Fibroblast of skin of right quadriceps (primary cell): ENCODE measurements around the gene TSPAN15.

Experiments used
- DNase-seq: peaks from one replicate; pipeline ENCODE4 v3.0.0-alpha.2; 2013

Gene TSPAN15

GRCh38 chr10:69418052-69418752 lies 33.1 kb upstream of the TSPAN15 start:
- DNase-seq: no peak

DNA sequence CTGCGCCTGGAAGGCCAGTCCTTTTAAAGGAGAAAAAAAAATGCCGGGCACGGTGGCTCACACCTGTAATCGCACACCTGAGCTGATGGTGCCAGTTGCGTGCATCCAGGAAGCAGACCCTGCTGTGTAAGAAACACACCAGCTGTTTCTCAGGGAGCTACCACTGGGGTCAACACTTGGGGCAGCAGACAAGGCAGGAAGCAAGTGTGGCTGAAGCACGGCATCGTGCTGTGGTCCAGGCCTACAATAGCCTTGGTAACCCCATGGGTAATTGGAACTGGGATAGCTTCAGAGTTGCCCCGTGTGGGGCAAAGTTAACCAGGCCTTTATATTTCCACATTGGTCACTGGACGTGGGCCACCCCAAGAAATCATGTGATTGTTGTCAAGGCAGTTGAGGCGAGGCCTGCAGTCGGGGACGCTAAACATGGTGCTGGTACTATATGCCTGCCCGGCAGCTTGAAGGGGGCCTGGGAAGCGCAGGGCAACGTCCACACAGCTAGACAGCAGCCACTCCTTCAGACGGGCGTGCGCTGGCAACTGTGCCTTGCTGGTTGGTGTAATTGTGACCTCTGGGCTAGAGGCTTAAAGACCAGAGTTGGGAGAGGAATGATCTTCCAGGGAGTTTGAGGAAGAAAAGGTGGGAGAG lies 32.0 kb upstream of the TSPAN15 start:
- DNase-seq: no peak

DNA sequence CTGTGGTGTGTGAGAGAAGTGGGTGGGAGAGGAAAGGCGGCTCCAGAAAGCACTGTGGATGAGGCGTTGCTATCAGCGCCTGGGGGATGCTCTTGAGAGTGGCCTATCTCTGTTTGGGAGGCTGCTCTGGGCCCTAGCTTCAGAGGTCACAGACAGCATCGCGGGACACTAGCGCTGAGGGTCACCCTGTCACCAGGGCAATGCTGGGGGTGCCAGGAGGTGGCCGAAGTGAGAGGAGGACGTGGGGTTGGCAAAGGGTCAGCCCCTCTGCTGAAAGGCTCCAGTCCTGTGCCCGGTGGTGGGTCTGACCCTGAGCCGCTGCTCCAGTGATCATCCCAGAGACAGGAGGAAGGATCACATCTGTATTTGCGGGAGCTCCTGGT lies 31.5 kb upstream of the TSPAN15 start:
- DNase-seq: no peak

- no peak for DNase-seq
Observed at GRCh38 chr10:69421611-69422308, 29.5 kb upstream of the TSPAN15 start.

- no peak for DNase-seq
Observed at GRCh38 chr10:69422676-69423075, 28.6 kb upstream of the TSPAN15 start.

- DNase-seq: no peak
Observed at GRCh38 chr10:69425041-69425440, 26.2 kb upstream of the TSPAN15 start.

DNA sequence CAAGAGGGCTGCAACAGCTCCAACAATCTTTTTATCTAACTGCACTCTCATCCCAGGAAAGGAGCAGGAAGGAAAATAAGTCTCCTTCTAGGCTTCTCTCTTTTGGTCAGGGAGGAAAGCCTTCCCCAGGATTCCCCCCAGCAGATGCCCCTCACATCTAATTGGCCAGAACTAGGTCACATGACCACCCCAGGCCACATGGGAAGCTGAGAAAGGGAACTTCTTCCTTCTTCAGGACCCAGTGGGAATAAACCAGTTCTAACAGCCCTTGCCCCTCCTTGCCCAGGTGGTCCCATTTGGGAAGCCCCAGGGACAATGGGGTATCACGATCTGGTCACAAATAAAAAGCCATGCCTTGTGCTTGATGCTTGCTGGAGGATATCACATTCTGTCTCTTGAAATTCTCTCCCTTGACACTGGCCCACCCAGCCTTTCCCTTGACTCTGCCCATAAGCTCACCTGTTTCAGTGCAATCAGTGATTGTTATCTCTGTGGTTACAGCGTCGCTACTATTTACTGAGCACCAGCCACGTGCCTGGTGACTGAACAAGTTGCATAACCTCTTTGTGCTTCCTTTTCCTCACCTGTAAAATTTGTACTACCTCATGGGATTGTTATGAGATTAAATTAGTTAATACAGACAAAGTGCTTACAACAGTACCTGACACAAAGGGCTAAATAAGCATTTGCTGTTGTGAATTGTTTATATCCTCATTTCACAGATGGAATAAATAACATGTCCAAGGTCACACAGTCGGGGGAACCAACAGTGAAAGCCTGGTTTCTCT lies 25.6 kb upstream of the TSPAN15 start:
- DNase-seq: no peak

- no peak for DNase-seq
Observed at GRCh38 chr10:69426376-69426727, 24.9 kb upstream of the TSPAN15 start.

DNA sequence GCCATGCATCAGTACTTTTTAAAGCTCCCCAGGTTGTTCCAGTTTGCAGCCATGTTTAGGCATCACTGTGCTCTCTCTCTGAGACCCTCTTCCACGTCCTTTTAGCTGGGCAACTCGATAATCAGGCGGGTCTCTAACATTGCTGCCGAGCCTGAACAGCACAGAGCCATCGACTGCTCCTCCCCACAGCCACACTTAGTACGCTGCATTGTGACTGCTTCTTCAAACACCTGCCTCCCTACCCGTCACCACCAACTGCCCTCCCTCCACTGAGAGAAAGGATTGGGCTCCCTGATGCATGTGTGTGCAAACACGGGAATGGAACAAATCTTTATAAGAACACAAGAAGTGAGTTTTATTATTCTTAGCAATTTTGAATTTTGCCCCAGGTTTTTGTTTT lies 23.1 kb upstream of the TSPAN15 start:
- no peak for DNase-seq

DNA sequence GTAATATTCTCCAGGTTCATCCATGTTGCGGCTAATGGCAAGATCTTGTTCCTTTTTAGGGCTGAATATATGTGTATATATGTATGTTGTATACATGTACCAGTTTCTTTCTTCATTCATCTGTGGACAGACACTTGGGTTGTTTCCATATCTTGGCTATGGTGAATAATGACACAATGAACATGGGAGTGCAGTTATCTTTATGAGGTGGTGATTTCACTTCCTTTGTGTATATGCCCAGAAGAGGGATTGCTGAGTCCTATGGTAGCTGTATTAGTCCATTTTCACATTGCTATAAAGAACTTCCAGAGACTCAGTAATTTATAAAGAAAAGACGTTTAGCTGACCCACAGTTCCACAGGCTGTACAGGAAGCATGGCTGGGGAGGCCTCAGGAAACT lies 17.1 kb upstream of the TSPAN15 start:
- no peak for DNase-seq

DNA sequence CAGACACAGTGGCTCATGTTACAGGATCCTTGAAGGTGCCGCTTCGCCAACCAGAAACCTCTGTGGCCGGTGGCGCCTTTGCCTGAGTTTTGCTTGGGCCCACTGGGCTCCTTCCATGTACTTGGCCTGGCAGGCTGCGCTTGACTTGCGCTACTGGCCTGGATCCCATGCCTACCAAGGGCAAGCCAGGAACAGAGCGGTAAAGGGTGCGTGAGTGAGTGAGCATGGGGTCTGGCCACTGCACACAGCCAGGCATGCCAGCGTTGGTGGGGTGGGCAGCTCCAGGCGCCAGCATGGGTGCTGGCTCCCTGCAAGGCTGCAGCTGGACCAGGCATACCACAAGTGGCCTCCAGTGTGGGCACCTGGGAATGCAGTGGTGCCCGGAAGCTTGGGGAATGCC lies 16.3 kb upstream of the TSPAN15 start:
- no peak for DNase-seq

- DNase-seq: no peak
Observed at GRCh38 chr10:69435966-69436520, 15.2 kb upstream of the TSPAN15 start.

- DNase-seq: no peak
Observed at GRCh38 chr10:69437321-69438259, 13.7 kb upstream of the TSPAN15 start.

DNA sequence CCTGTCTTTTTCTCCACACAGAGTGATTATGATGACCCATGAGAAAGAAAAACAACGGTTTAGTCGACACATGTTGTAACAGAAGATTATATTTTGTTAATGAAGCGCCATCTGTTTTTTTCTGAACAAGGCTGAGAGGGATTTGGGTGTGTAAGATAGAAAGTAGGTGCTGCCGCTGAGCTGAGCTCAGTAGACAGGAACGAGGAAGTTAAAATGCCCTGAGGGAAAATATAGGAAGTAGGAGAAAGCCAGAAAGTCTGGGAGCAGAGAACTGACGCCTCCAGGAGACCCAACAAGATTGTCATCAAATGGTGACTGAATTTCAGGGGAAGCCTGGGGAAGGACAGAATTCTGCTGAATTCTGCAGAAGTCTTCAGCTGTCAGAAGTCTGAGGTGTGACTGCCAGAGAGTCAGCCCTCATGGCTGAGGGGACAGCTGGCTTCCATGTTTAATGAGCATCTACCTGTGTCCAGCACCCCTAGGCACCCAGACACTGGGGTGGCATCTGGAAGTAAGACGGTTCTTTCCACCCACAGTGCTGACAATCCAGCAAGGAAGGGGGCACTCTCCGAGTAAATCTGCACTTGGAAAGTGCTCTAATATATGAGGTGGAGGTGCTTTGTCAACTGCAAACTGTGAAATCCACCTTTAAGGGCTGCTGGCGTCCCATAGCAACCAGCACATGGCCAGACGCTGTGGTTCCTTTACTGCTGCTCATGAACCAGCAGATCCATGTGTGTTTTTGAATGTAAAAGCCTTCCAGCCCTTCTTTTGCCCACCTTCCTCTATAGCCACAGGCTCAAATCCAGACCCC lies 12.5 kb upstream of the TSPAN15 start:
- peak; percentile 44 for DNase-seq

- no peak for DNase-seq
Observed at GRCh38 chr10:69439350-69439739, 11.9 kb upstream of the TSPAN15 start.

- DNase-seq: peak; percentile 47
Observed at GRCh38 chr10:69439813-69440506, 11.3 kb upstream of the TSPAN15 start.

DNA sequence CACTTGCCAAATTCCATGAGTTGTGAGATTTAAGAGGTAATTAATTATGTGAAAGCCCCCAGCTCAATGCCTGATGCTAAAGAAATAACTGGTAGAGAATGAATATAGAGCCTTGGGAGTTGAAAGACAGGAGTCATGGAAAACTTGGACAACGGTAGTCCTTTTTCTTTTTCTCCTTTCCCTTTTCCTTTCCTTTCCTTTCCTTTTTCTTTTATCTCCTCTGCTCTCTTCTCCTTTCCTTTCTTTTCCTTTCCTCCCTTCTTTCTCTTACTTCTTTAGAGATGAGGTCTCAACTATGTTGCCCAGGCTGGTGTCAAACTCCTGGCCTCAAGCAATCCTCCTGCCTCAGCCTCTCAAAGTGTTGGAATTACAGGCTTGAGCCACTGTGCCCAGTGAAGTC lies 7.9 kb upstream of the TSPAN15 start:
- DNase-seq: no peak

DNA sequence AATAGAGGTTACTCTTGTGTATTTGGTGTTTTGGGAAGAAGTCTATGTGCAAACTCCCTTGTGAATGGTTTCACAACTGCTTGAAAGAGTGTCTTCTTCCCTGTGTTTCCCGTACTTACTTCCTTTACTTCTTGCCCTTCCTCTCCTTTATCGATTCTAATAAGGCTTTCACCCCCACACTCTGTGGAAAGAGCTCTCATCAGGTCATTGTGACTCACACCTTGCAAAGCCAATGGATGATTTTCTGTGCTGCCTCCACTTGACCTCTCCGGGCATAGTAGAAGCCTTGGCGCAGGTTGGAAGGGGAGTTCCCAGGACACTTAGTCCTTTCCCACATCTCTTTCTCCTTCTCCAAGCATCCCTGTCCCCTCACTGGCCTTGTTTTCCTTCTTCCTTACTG lies 6.2 kb upstream of the TSPAN15 start:
- no peak for DNase-seq

- no peak for DNase-seq
Observed at GRCh38 chr10:69446229-69446628, 5.0 kb upstream of the TSPAN15 start.

DNA sequence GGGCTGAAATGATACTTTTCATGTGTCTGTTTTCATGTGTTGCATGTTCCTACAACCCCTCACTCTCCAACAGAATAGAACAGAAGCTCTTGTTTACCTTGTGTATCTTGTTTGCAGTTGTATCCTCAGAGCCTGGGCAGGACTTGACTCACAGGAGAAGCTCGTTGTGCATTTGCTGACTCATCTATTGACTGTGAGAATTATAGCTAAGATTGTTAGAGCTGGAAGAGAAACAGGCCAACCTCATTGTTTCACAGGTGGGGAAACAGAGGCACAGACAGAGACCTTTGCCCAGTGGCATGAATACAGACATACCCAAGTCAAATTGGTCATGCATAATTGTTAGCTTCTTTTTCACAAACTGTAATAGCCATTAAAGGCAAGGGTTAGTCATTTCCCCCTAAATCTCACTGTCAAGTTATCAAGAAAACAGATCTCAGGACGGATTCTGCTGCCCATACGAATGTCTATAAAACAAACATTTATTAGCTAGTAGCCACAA lies 4.6 kb upstream of the TSPAN15 start:
- DNase-seq: peak; percentile 77
